ENCODE data around the gene CD74. TPM values are rescaled to one million over a fixed set of nuclear protein-coding genes. Genes with fewer than 3 reads are reported as not detected.

The CD74 gene
- total RNA-seq, 1 experiment from 2014 or later = 19.5 TPM

DNA sequence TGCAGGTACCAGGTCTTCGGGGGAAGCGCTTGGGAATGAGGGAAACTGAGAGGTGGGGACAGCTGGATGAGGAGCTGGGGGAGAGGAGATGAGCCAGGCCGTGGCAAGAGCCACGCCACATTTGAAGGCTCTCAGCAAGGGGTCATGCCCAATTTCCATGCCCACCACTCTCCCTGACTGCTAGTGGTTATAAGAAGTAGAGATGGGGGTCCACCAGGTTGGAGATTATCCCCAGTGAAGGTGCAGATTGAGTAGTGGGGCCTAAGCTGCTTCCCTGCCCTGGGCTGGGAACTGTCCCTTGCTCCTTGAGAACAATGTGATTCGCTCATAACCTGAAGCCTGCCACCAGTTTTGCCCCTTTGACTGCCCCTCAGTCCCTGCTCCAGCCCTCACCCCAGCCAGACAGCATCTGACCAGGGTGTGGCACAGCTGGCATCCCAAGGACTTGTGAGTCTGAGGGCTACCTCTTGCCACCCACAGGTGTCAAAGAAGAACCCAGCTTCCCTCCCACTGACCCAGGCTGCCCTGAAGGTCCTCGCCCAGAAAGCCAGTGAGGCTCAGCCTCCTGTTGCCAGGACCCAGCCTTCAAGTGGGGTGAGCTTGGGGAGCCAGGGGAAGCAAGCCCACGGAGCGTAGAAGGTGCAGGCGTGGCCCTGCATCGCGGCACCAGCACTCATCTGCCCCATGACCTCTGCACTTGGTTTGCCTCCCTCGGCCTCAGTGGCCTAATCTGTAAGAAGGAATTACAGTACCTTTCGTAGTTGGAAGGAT lies 21.5 kb downstream of the CD74 start:
- Histone ChIP-seq H3K79me2 (ENCODE audit: insufficient read depth, low read length) (no peaks in the 10 kb centered on the region), H2BK20ac (ENCODE audit: low read depth, low read length, poor library complexity, severe bottlenecking) (no peak overlapping the region), H3K4me1 (ENCODE audit: insufficient read depth, low read length) (no peaks in the 10 kb centered on the region), H3K18ac (ENCODE audit: insufficient read length, low read depth, low read length) (no peak overlapping the region), H2AK5ac (ENCODE audit: insufficient read length, low read length) (no peak overlapping the region), H3K23ac (ENCODE audit: insufficient read length, low read depth, low read length) (no peak overlapping the region), H2AFZ (ENCODE audit: low read length) (no peak overlapping the region), H3K14ac (ENCODE audit: insufficient read depth, low read length) (no peak overlapping the region), H3T11ph (ENCODE audit: low read length) (no peak overlapping the region), H2BK12ac (ENCODE audit: insufficient read length, low read depth, low read length) (no peak overlapping the region), H4K8ac (replicated peaks; ENCODE audit: insufficient read length, low read depth, low read length) (no peak overlapping the region), H3K4me2 (ENCODE audit: insufficient read depth, insufficient read length, low read length) (no peak overlapping the region), H3K9ac (ENCODE audit: extremely low read depth, insufficient read length, low read length) (no peak overlapping the region), H3K27ac (ENCODE audit: insufficient read length, low read depth, low read length) (no peak overlapping the region), H3K4ac (ENCODE audit: low read depth, low read length) (no peak overlapping the region), H3K27me3 (ENCODE audit: insufficient read depth, low read length) (no peaks in the 10 kb centered on the region), H3K79me1 (ENCODE audit: insufficient read depth, low read depth, low read length, poor library complexity, severe bottlenecking) (no peaks in the 10 kb centered on the region), H2BK120ac (ENCODE audit: low read depth, low read length, poor library complexity, severe bottlenecking) (no peak overlapping the region), H2BK5ac (ENCODE audit: insufficient read length, low read length) (no peak overlapping the region), H3K23me2 (ENCODE audit: insufficient read length, low read depth, low read length, poor library complexity, severe bottlenecking) (no peaks in the 10 kb centered on the region), H4K91ac (ENCODE audit: insufficient read length, low read depth, low read length) (no peak overlapping the region), H3K9me3 (ENCODE audit: control insufficient read depth, low read depth, low read length) (no peaks in the 10 kb centered on the region), H4K5ac (ENCODE audit: insufficient read length, low read depth, low read length) (no peak overlapping the region), H3K56ac (ENCODE audit: insufficient read length, low read depth, low read length) (no peak overlapping the region), H4K20me1 (ENCODE audit: control insufficient read depth, insufficient read depth, insufficient read length) (no peaks in the 10 kb centered on the region), H2BK15ac (ENCODE audit: low read depth, low read length) (no peak overlapping the region)
- H3K27me3 Mint-ChIP-seq (ENCODE audit: low read depth) = no peaks in the 10 kb centered on the region; the same call in 1 of the 2 replicates
- H3K27ac Mint-ChIP-seq = no peak overlapping the region
- no peak overlapping the region for H3K4me3 Mint-ChIP-seq
- TF ChIP-seq, protein P1, sequence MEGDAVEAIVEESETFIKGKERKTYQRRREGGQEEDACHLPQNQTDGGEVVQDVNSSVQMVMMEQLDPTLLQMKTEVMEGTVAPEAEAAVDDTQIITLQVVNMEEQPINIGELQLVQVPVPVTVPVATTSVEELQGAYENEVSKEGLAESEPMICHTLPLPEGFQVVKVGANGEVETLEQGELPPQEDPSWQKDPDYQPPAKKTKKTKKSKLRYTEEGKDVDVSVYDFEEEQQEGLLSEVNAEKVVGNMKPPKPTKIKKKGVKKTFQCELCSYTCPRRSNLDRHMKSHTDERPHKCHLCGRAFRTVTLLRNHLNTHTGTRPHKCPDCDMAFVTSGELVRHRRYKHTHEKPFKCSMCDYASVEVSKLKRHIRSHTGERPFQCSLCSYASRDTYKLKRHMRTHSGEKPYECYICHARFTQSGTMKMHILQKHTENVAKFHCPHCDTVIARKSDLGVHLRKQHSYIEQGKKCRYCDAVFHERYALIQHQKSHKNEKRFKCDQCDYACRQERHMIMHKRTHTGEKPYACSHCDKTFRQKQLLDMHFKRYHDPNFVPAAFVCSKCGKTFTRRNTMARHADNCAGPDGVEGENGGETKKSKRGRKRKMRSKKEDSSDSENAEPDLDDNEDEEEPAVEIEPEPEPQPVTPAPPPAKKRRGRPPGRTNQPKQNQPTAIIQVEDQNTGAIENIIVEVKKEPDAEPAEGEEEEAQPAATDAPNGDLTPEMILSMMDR (conservative IDR thresholded peaks at IDR 0.05) = no peak
- DNase-seq = no peak
- no CpG with 5 or more reads among the region's 13 CpGs for WGBS (ENCODE audit: extremely low coverage, insufficient read length, low lambda C conversion rate)
- H3K4me1 Mint-ChIP-seq = no peaks in the 10 kb centered on the region
- H3K36me3 Mint-ChIP-seq (ENCODE audit: insufficient read depth in 1 of 3, low read depth in 3 of 3) = peaks cover 42 to 93% (median 79%) of the 10 kb centered on the region in 3 experiments
- no peaks in the 10 kb centered on the region for H3K9me3 Mint-ChIP-seq
